K562 (cell line): Measurements from ENCODE around the gene RC3H2. TPM values are rescaled to one million over a fixed set of nuclear protein-coding genes. Genes with fewer than 3 reads are reported as not detected.

Source experiments
- FUS ChIP-seq: fragments of 200-400 bp; formaldehyde crosslinking; optimal IDR thresholded peaks from 2 replicates; pipeline ENCODE3; 2017; ENCODE audit warnings: low read depth, low read length
- HDAC2 ChIP-seq: fragments of 450-650 bp; IDR thresholded peaks from 2 replicates; pipeline ENCODE4 v1.6.1; 2016; ENCODE audit warnings: mild to moderate bottlenecking
- L3MBTL2 ChIP-seq: fragments of 450-650 bp; IDR thresholded peaks from 2 replicates; pipeline ENCODE4 v1.6.1; 2016; ENCODE audit warnings: mild to moderate bottlenecking, moderate library complexity
- MCM3 ChIP-seq: fragments of 450-650 bp; IDR thresholded peaks from 2 replicates; pipeline ENCODE4 v1.6.1; 2016
- NCOA1 ChIP-seq: fragments of 450-650 bp; IDR thresholded peaks from 2 replicates; pipeline ENCODE4 v1.6.1; 2016; ENCODE audit warnings: low read depth
- NFRKB ChIP-seq: fragments of 450-650 bp; IDR thresholded peaks from 2 replicates; pipeline ENCODE4 v1.6.1; 2016; ENCODE audit warnings: low read depth
- PTRF ChIP-seq: fragments of 450-650 bp; IDR thresholded peaks from 2 replicates; pipeline ENCODE4 v1.6.1; 2016; ENCODE audit warnings: mild to moderate bottlenecking, missing genetic modification characterization, missing compliant biosample characterization
- SAFB ChIP-seq: fragments of 200-400 bp; formaldehyde crosslinking; IDR thresholded peaks from 2 replicates; pipeline ENCODE4 v1.6.1; 2017; ENCODE audit warnings: low read depth, low read length, borderline replicate concordance
- SP2 ChIP-seq: IDR thresholded peaks from 2 replicates; pipeline ENCODE4 v1.6.1; 2011; ENCODE audit warnings: mild to moderate bottlenecking, low read depth, low read length, moderate library complexity; ENCODE audit not compliant: poor library complexity, severe bottlenecking; ENCODE audit errors: extremely low read depth
- TRIM25 ChIP-seq: fragments of 450-650 bp; IDR thresholded peaks from 2 replicates; pipeline ENCODE4 v1.7.0; 2016; ENCODE audit warnings: borderline replicate concordance
- ZNF165 ChIP-seq: fragments of 250-450 bp; sonication (Bioruptor Pico); IDR thresholded peaks from 2 replicates; pipeline ENCODE4 v1.4.0; 2020; ENCODE audit warnings: borderline replicate concordance
- ZNF584 ChIP-seq: fragments of 200-800 bp; sonication (Bioruptor generic); IDR thresholded peaks from 2 replicates; pipeline ENCODE4 v1.6.1; 2016; ENCODE audit warnings: low read depth, mild to moderate bottlenecking, missing genetic modification characterization, missing compliant biosample characterization
- ZNF639 ChIP-seq, 2 experiments: fragments of 200-800 bp in 1 of 2; sonication (Bioruptor generic) in 1 of 2; sonication (generic) in 1 of 2; formaldehyde crosslinking in 1 of 2; IDR thresholded peaks in 1 of 2; conservative IDR thresholded peaks in 1 of 2; 2 replicates each; pipeline versions ENCODE4 v1.5.0 to v1.6.1; 2016 to 2020; ENCODE audit warnings: missing compliant biosample characterization in 1 of 2, missing genetic modification characterization in 1 of 2, missing genetic modification reagents in 1 of 2
- polyA plus RNA-seq, 8 experiments: library from polyadenylated mRNA; depleted of rRNA in 4 of 8; stranded (reverse) in 5 of 8; unstranded in 3 of 8; fragments of >200 nt; fragmentation: Nextera tagmentation in 2 of 8; fragmentation: Illumina TruSeq in 1 of 8; extraction: Ambion mirVana in 2 of 8; extraction: Trizol in 1 of 8; gene quantifications; 2 replicates each; pipeline versions ENCODE4 v1.2.1 to v1.2.3, GENCODE V29; 2011 to 2014; ENCODE audit warnings: inconsistent platforms in 1 of 8, missing spikeins in 1 of 8
- total RNA-seq, 7 experiments: library from RNA; depleted of rRNA in 6 of 7; stranded (reverse); fragments of >200 nt in 6 of 7; fragmentation: Illumina TruSeq in 2 of 7; extraction: Trizol in 2 of 7; gene quantifications; 2 replicates each; pipeline versions ENCODE4 v1.2.1 to v1.2.3, GENCODE V29; 2011 to 2021; ENCODE audit warnings: low replicate concordance in 1 of 7
- TF ChIP-seq, protein P1 (sequence below): IDR thresholded peaks from 2 replicates; pipeline ENCODE4 v1.6.1; 2012; ENCODE audit warnings: low read depth, low read length, improper control_type of control experiment, borderline replicate concordance
- TF ChIP-seq, protein P2 (sequence below), 2 experiments: fragments of 250-450 bp in 1 of 2; fragments of 450-650 bp in 1 of 2; sonication (Bioruptor Pico) in 1 of 2; IDR thresholded peaks; 2 replicates each; pipeline versions ENCODE4 v1.6.1 to v1.8.0; 2016 to 2021; ENCODE audit warnings: mild to moderate bottlenecking in 2 of 2, moderate library complexity in 2 of 2, missing compliant biosample characterization in 1 of 2, missing genetic modification characterization in 1 of 2

The RC3H2 gene
- total and polyA plus RNA-seq, 9 of the 15 experiments (the other 6 are each of a cell fraction or from before 2014, with no cell fraction given): 5.6 to 35.4 (median 18.6) TPM

DNA sequence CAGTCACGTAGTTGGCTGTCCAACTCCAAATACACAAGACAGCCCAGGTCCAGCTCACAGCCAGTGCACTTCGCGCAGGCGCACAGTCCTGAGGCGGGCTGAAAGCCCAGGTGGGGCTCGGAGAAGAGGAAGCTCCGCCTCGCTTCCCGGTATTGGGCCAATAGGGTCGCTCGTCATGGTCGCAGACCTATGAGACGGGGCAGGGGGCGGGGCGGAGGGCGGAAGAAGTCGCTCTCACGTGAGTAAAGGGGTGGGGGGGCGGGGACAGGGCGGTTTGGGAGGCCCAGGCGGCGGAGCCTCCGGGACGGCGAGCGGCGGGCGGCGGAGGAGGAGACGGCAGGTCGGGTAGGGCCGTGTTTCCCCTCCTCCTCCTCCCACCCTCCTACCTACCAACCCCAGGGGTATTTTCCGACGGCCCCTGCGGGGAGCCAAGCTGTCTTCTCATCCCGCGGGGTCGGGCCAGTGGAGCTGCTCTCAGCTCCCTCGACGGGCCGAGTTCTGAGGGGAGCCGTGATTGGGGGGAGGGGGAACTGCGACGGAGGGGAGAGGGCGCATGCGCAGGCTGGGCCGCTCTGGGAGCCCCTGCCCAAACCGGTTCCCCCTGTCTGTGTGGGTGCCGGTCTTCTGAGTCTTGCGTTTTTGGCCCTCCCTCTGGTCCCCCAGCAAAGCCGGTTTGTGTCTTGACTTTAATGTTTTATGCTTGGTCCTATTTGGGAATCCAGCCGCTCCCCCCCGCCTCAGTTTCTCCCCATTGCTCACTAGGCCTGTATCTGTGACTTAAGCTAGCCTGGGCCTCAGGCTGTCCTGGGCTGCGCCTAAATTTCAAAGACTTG lies 35.8 kb upstream of the RC3H2 start, which contains the start of gene RABGAP1 (continued):
- TF ChIP-seq, protein P1, sequence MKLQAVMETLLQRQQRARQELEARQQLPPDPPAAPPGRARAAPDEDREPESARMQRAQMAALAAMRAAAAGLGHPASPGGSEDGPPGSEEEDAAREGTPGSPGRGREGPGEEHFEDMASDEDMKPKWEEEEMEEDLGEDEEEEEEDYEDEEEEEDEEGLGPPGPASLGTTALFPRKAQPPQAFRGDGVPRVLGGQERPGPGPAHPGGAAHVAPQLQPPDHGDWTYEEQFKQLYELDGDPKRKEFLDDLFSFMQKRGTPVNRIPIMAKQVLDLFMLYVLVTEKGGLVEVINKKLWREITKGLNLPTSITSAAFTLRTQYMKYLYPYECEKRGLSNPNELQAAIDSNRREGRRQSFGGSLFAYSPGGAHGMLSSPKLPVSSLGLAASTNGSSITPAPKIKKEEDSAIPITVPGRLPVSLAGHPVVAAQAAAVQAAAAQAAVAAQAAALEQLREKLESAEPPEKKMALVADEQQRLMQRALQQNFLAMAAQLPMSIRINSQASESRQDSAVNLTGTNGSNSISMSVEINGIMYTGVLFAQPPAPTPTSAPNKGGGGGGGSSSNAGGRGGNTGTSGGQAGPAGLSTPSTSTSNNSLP: no peak
- TF ChIP-seq, protein P2, sequence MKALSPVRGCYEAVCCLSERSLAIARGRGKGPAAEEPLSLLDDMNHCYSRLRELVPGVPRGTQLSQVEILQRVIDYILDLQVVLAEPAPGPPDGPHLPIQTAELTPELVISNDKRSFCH (CRISPR knock-in tag; IDR thresholded peaks at IDR 0.05): no peak
- TF ChIP-seq, protein P2 (tag; IDR thresholded peaks at IDR 0.05): no peak
- TF ChIP-seq SAFB (no peak), L3MBTL2 (no peak), HDAC2 (no peak), TRIM25 (no peak), ZNF165 (CRISPR knock-in tag) (no peak), PTRF (no peak), NCOA1 (no peak), MCM3 (no peak), ZNF584 (no peak), ZNF639 (CRISPR knock-in tag; conservative IDR thresholded peaks at IDR 0.05 in 1 of 2, IDR thresholded peaks at IDR 0.05 in 1 of 2) (peak in 1 of 2 experiments; percentile 92; a peak in 2 of 4 replicates), FUS (no peak), SP2 (no peak), NFRKB (no peak)
